Naive thymus-derived CD8-positive, alpha-beta T cell (primary cell): ENCODE data around the gene GTF2IRD1. TPM values are rescaled to one million over a fixed set of nuclear protein-coding genes. Genes with fewer than 3 reads are reported as not detected.

Experiments
- ATAC-seq, 2 donors: fragments of 150-1000 bp; cut with Tn5 transposase in 1 of 2; sonication (Bioruptor Pico), chemical (Tn5 transposase) in 1 of 2; 1 replicate in 1 of 2; 2 replicates in 1 of 2; pipeline ENCODE4 v1.10.0; 2021; ENCODE audit warnings: mild to moderate bottlenecking in 2 of 2, moderate library complexity in 2 of 2
- POLR2A ChIA-PET: fragments of 350-600 bp; sonication (Branson Sonifier 250); formaldehyde crosslinking; loops from one replicate; lab custom pipeline; 2021; ENCODE audit warnings: antibody characterized with exemption; lab: Charles Lee
- DNase-seq, 10 donors: peaks; one replicate each; pipeline versions ENCODE4 v3.0.0 to v3.0.0-alpha.2; 2020 to 2022
- H3K27ac Mint-ChIP-seq, 10 donors: one replicate each; pipeline ENCODE4 v1.8.0; 2020 to 2022; ENCODE audit warnings: mild to moderate bottlenecking in 10 of 10, mixed read lengths in 10 of 10, moderate library complexity in 4 of 10, inconsistent platforms in 1 of 10
- H3K27me3 Mint-ChIP-seq, 5 donors: one replicate each; pipeline ENCODE4 v1.8.0; 2021 to 2022; ENCODE audit warnings: mixed read lengths in 5 of 5
- H3K36me3 Mint-ChIP-seq, 3 donors: one replicate each; pipeline ENCODE4 v1.8.0; 2020 to 2022; ENCODE audit warnings: mixed read lengths in 3 of 3, mild to moderate bottlenecking in 2 of 3, inconsistent platforms in 1 of 3
- H3K4me1 Mint-ChIP-seq, 4 donors: one replicate each; pipeline ENCODE4 v1.8.0; 2021 to 2022; ENCODE audit warnings: mixed read lengths in 4 of 4
- H3K4me3 Mint-ChIP-seq, 10 donors: one replicate each; pipeline ENCODE4 v1.8.0; 2020 to 2022; ENCODE audit warnings: mild to moderate bottlenecking in 10 of 10, mixed read lengths in 10 of 10, moderate library complexity in 6 of 10, inconsistent platforms in 1 of 10
- H3K9me3 Mint-ChIP-seq, 9 donors: one replicate each; pipeline ENCODE4 v1.8.0; 2020 to 2022; ENCODE audit warnings: mixed read lengths in 9 of 9, mild to moderate bottlenecking in 3 of 9, inconsistent platforms in 1 of 9, moderate library complexity in 1 of 9
- polyA plus RNA-seq, 3 donors: library from polyadenylated mRNA; unstranded; fragments of 300-500 nt; fragmentation: Illumina TruSeq; gene quantifications; one replicate each; pipeline ENCODE4 v1.2.3, GENCODE V29; 2021
- total RNA-seq, 8 experiments: library from RNA in 2 of 8; stranded (reverse) in 2 of 8; gene quantifications; one replicate each; pipeline ENCODE4 v1.2.3 and lab custom pipeline; 2021 to 2026

The GTF2IRD1 gene
- total and polyA plus RNA-seq, 5 experiments from 2014 or later = 1.3 to 1.8 TPM; not detected in 3

- DNase-seq = no peak
- H3K27me3 Mint-ChIP-seq = no peaks in the 10 kb centered on the region
- no peaks in the 10 kb centered on the region for H3K9me3 Mint-ChIP-seq
- POLR2A ChIA-PET = no interaction called here
- H3K27ac Mint-ChIP-seq = no peak overlapping the region
- no peak for ATAC-seq
- H3K36me3 Mint-ChIP-seq = no peaks in the 10 kb centered on the region
- no peak overlapping the region for H3K4me3 Mint-ChIP-seq
- H3K4me1 Mint-ChIP-seq = no peaks in the 10 kb centered on the region
Measured at GRCh38 chr7:74590813-74591212, 137.1 kb downstream of the GTF2IRD1 start.

DNA sequence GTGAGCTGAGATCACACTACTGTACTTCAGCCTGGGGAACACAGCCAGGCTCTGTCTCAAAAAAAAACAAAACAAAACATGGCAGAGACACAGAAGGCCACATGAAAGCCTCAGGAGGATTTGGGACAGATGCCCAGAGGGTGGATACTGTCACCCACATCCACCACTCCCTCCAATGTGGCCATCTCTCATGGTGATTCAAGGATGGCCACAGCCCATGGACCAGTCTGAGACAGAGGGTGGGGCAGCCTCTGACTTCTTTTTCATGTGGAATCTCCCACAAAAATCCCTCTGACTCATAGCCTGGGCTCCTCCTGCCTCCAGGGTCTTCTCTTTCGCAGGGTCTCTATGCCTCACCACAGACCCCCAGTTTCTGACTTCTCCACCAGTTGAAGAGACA lies 144.9 kb downstream of the GTF2IRD1 start:
- Mint-ChIP-seq H3K4me3 (no peak overlapping the region), H3K27me3 (no peaks in the 10 kb centered on the region), H3K27ac (no peak overlapping the region), H3K9me3 (no peaks in the 10 kb centered on the region), H3K4me1 (no peaks in the 10 kb centered on the region), H3K36me3 (no peaks in the 10 kb centered on the region)
- no peak for DNase-seq
- ATAC-seq = no peak
- POLR2A ChIA-PET = no interaction called here

DNA sequence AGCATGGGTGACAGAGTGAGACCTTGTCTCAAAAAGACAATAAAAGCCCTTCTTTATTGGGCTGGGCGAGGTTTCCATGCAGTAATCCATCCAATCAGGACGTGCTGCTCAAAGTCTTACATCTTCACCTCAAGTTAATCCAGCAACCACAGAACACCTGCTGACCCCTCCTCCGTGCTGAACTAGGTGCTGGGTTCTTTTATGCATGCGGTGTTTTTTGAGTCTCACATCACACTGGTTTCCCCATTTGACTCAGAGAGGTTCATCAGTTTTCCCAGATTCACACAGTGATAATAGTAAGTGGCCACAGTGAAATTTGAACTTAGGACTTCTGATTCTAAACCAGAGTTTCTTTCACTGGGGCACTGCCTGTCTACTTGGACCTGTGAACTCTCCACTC lies 145.5 kb downstream of the GTF2IRD1 start:
- Mint-ChIP-seq H3K27me3 (no peaks in the 10 kb centered on the region), H3K4me1 (no peaks in the 10 kb centered on the region), H3K4me3 (no peak overlapping the region), H3K36me3 (no peaks in the 10 kb centered on the region), H3K27ac (peak overlapping the region in 1 of 10 donors; percentile 38), H3K9me3 (no peaks in the 10 kb centered on the region)
- ATAC-seq (no peak), DNase-seq (no peak)
- POLR2A ChIA-PET = no interaction called here

DNA sequence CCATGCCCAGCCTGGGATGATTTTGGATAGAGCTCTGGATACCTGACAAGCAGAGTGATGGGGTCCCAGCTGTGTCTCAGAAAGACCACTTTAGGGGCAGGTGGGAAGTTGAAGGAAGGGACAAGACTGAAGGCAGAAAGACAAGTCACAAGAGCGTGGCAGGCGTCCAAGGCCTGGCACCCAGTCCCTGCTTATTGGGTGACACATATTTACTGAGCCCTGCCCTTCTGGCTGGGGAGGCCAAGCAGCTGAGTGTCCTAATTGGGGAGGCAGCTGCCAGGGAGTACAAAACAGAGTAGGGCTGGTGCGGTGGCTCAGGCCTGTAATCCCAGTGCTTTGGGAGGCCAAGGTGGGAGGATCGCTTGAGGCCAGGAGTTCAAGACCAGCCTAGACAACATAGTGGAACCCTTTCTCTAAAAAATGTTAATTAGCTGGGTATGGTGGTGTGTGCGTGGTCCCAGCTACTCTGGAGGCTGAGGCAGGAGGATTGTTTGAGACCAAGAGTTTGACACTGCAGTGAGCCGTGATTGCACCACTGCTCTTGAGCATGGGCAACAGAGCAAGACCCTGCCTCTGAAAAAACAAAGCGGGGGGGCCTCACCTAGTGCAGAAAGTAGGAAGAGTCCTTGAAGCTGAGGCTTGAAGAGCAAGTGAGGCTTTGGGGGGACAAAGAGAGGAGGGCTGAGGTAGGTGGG lies 150.8 kb downstream of the GTF2IRD1 start:
- peak overlapping the region in 5 of 10 donors; percentile 2 to 78 (median 55) for H3K27ac Mint-ChIP-seq

DNA sequence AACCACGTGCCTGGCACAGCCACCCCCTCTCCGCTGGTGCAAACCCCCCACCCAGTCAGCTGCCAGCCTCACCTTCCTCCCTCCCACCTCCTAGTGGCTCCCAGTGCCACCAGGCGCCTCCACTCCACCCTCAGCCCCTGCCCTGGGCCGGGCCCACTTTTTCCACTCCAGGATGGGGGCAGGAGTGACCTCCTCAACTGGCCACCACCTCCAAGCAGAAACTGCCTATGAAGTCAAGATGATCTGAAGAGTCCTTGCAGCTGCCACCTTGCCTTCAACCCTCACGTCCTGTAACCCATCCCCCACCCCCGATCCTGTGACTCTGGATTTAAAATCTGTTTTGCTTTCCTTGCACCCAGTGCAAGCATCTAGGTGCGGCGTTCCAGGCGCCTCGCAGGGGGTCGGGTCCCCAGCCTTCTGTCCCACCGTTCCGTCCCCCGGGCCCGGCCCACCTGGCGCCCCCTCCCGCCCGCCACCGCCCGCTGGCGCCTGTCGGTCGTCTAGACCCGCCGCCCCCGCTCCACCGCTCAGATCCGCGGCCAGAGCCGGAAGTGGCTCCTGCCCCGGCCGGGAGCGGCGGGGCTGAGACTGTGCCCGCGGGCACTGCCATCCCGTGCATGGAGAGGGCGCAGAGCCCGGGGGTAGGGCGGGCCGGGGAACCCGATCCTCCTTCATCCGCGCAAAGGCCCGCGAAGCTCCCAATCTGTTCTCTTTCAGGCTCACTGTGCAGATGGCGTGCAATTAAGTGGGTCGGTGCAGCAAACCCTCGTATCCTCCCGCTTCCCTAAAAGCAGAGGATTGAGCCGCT lies 152.6 kb downstream of the GTF2IRD1 start:
- Mint-ChIP-seq H3K27me3 (peaks cover 0 to 2% (median 0%) of the 10 kb centered on the region in 5 donors), H3K4me1 (peaks cover 4 to 14% (median 10%) of the 10 kb centered on the region in 4 donors), H3K4me3 (peak overlapping the region; percentile 65 to 90 (median 76)), H3K27ac (peak overlapping the region in 2 of 10 donors; percentile 24 to 77), H3K9me3 (no peaks in the 10 kb centered on the region), H3K36me3 (no peaks in the 10 kb centered on the region)
- ATAC-seq (peak; percentile 90 to 91), DNase-seq (peak in 8 of 10 donors; percentile 8 to 66 (median 32))
- POLR2A ChIA-PET = no interaction called here

More for the DNA sequence above, 150.8 kb downstream of the GTF2IRD1 start:
- Mint-ChIP-seq H3K36me3 (no peaks in the 10 kb centered on the region), H3K4me1 (peaks cover 4 to 14% (median 10%) of the 10 kb centered on the region in 4 donors), H3K9me3 (no peaks in the 10 kb centered on the region), H3K27me3 (no peaks in the 10 kb centered on the region), H3K4me3 (peak overlapping the region in 8 of 10 donors; percentile 3 to 82 (median 37))
- DNase-seq = no peak
- POLR2A ChIA-PET = no interaction called here
- ATAC-seq = no peak

DNA sequence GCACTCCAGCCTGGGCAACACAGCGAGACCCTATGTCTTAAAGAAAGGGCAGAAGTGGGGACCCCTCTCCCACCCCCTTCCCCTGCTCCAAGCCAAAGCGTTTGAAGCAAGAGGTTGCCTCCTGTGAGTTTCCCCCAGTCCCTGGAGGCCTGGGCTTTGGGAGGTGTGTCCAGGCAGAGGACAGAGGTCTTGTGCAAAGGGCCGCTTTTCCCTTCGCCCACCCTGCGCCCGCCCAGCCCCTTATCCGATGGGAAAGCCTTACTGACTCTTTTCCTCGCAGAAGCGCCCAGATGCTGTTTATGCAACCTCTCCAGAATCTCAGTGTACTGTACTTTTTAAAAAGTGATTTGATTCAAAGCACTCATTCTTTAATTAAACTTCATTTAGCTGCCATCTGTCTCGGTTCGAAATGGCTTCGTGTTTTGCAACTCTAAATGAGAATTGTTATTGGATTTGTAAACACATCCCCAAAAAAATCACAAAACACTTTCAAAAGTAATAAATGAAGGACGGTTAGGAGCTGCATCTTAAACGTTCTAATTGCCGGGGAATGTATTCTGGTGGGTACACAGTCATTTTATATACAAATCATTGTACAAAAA lies 153.3 kb downstream of the GTF2IRD1 start:
- POLR2A ChIA-PET = no interaction called here
- H3K4me1 Mint-ChIP-seq = peaks cover 4 to 14% (median 10%) of the 10 kb centered on the region in 4 donors
- H3K4me3 Mint-ChIP-seq = peak overlapping the region; percentile 68 to 90 (median 76)
- H3K9me3 Mint-ChIP-seq = no peaks in the 10 kb centered on the region
- no peaks in the 10 kb centered on the region for H3K36me3 Mint-ChIP-seq
- peaks cover 0 to 2% (median 0%) of the 10 kb centered on the region in 5 donors for H3K27me3 Mint-ChIP-seq
- DNase-seq = no peak
- peak in 1 of 2 donors; percentile 15 for ATAC-seq
- no peak overlapping the region for H3K27ac Mint-ChIP-seq

DNA sequence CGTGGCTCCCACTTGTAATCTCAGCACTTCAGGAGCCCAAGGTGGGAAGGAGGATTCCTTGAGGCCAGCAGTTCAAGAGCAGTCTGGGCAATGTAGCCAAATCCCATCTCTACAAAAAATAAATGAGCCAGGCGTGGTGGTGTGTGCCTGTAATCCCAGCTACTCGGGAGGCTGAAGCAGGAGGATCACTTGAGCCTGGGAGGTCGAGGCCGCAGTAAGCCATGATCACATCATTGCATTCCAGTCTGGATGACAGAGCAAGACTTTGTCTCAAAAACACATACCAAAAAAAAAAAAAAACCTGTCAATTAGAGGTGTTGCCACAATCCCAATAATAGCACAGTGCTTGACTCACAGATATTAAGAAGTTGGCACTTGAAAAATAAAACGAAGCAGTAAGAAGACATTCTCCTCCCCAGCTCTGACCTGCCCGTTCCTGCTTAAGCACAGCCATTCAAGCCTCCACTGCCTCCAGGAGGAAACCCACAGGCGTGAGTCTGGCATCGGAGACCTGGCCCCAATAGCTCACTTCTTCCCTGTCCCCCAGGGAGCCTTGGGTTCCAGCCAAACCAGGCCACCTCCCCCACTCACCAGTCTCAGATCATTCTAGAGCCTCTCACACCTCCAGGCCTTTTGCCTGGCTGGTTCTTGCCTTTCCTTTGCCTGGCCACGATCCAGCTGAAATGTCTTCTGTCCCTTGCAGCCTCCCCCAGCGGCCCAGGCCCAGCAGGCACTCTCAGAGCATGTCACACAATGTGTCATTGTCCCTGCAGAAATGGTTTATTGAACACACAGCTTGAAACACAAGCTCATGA lies 158.5 kb downstream of the GTF2IRD1 start:
- H3K36me3 Mint-ChIP-seq = no peaks in the 10 kb centered on the region
- POLR2A ChIA-PET = no interaction called here
- no peaks in the 10 kb centered on the region for H3K9me3 Mint-ChIP-seq
- peaks cover 0 to 2% (median 0%) of the 10 kb centered on the region in 5 donors for H3K27me3 Mint-ChIP-seq
- H3K4me1 Mint-ChIP-seq = peaks cover 3 to 15% (median 11%) of the 10 kb centered on the region in 4 donors
- no peak for DNase-seq
- H3K27ac Mint-ChIP-seq = no peak overlapping the region
- H3K4me3 Mint-ChIP-seq = no peak overlapping the region
- ATAC-seq = no peak

GRCh38 chr7:74615933-74616780 lies 162.5 kb downstream of the GTF2IRD1 start:
- ATAC-seq (no peak), DNase-seq (no peak)
- Mint-ChIP-seq H3K27ac (peak overlapping the region in 6 of 10 donors; percentile 17 to 71 (median 50)), H3K4me3 (peak overlapping the region in 5 of 10 donors; percentile 2 to 65 (median 40)), H3K9me3 (no peaks in the 10 kb centered on the region), H3K4me1 (peaks cover 7 to 25% (median 19%) of the 10 kb centered on the region in 4 donors), H3K27me3 (no peaks in the 10 kb centered on the region), H3K36me3 (no peaks in the 10 kb centered on the region)
- POLR2A ChIA-PET = no interaction called here

- ATAC-seq = peak; percentile 23 to 37
- H3K4me1 Mint-ChIP-seq = peaks cover 7 to 25% (median 19%) of the 10 kb centered on the region in 4 donors
- peak overlapping the region in 9 of 10 donors; percentile 56 to 90 (median 80) for H3K27ac Mint-ChIP-seq
- peak in 2 of 10 donors; percentile 19 for DNase-seq
- no peaks in the 10 kb centered on the region for H3K9me3 Mint-ChIP-seq
- peak overlapping the region; percentile 32 to 88 (median 70) for H3K4me3 Mint-ChIP-seq
- H3K27me3 Mint-ChIP-seq = no peaks in the 10 kb centered on the region
- no peaks in the 10 kb centered on the region for H3K36me3 Mint-ChIP-seq
- POLR2A ChIA-PET = interaction anchor here (0.5 to 1.1 kb wide), 2 partner anchors 22 to 40 kb away, joined by 4 to 5 read pairs; no protein-coding TSS in a partner anchor
Measured at GRCh38 chr7:74617180-74617744, 163.6 kb downstream of the GTF2IRD1 start.

DNA sequence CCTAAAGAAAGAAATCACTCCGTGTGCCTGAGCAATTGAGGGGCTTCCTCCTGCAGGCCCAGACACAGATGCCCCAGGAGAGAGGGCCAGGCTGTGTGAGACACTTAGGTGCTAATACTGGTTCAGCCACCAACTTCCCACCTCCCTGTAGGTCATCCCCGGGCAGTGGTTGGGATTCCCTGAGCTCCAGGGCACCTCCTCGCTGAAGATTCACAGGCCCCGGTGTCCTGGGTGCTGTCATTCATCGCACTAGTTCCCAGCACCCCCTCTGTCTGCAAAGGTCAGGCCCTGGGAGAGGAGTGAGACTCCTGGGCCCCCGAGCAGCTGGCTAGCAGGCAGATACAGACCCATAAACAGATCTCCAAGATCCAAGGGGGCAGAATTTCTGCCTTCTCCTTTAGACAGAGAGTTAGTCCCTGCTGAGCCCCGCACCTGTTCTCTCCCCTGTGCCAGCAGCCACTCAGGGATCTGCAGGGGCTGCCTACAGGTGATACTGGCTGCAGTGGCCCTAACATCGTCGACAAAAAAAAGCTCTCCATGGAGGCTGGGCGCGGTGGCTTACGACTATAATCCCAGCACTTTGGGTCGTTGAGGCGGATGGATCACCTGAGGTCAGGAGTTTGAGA lies 165.6 kb downstream of the GTF2IRD1 start:
- DNase-seq (no peak), ATAC-seq (no peak)
- Mint-ChIP-seq H3K27me3 (no peaks in the 10 kb centered on the region), H3K4me1 (peaks cover 7 to 25% (median 19%) of the 10 kb centered on the region in 4 donors), H3K36me3 (no peaks in the 10 kb centered on the region), H3K27ac (no peak overlapping the region), H3K9me3 (no peaks in the 10 kb centered on the region), H3K4me3 (no peak overlapping the region)
- POLR2A ChIA-PET = no interaction called here
